ENCODE measurements around the gene HRC. TPM values are rescaled to one million over a fixed set of nuclear protein-coding genes. Genes with fewer than 3 reads are reported as not detected.
A peak's percentile ranks its signal among the peaks of the same experiment; 100 is the strongest.
"Not testable (repeated sequence)": the region's sequence is repeated elsewhere in the genome, so short reads cannot be mapped to it uniquely, and the experiment has no call there.

Gene HRC
- total and polyA plus RNA-seq, 2 donors (not counting 3 experiments of a cell fraction or from before 2014, with no cell fraction given): not detected

DNA sequence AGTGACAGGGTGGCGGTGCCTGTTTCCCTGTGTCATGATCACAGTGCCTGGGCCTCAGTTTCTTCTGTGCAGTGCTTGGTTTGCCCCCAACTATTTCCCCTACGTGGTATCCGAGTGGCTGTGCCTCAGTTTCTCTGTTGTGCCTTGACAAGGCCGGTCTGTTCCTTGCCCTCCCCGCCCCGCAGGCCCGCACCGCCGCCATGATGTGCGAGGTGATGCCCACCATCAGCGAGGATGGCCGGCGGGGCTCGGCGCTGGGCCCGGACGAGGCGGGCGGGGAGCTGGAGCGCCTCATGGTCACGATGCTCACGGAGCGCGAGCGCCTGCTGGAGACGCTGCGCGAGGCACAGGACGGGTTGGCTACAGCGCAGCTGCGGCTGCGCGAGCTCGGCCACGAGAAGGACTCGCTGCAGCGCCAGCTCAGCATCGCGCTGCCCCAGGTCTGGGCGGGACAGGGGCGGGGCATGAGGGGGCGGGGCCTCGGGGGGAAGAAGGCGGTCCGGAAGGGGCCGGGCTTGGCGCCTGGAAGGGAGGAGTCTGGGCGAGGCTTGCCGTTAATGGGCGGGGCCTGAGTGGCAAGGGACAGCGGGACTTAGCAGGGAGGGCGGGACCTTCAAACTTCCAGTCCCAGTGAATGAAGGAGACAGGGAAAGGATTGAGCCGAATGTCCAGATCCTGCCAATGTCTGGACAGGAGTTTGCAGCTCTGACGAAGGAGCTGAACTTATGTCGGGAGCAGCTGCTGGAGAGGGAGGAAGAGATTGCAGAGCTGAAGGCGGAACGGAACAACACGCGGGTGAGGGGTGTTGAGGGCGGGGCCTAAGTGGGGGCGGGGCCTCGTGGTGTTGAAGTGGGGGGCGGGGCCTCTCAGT, 27.3 kb downstream of the HRC start:
- BruUV-seq (replicated peaks): no TSS peak
- Histone ChIP-seq H3K27ac (ENCODE audit: insufficient read depth, low read depth, low read length) (no peak overlapping the region), H3K79me2 (ENCODE audit: control insufficient read depth, insufficient read depth, low read length) (no peaks in the 10 kb centered on the region), H3K36me3 (ENCODE audit: control insufficient read depth in 2 of 2, extremely low read depth in 1 of 2, insufficient read depth in 2 of 2, low read length in 2 of 2) (no peaks in the 10 kb centered on the region), H2AFZ (ENCODE audit: low read depth, low read length) (peak overlapping the region; percentile 86), H3K27me3 (ENCODE audit: control insufficient read depth in 2 of 2, insufficient read depth in 2 of 2, low read length in 2 of 2) (peaks cover 0 to 4% of the 10 kb centered on the region in 2 experiments), H3K4me2 (ENCODE audit: insufficient read depth, low read length) (peak overlapping the region; percentile 49), H4K20me1 (replicated peaks; ENCODE audit: control insufficient read depth, extremely low read depth, insufficient read depth, low read length) (no peaks in the 10 kb centered on the region), H3K4me3 (replicated peaks in 1 of 3; ENCODE audit: insufficient read depth in 1 of 3, low read depth in 1 of 3, low read length in 3 of 3) (no peak overlapping the region), H3K9me3 (replicated peaks; ENCODE audit: control insufficient read depth, insufficient read depth, low read length) (no peaks in the 10 kb centered on the region), H3K9ac (replicated peaks; ENCODE audit: extremely low read depth, insufficient read depth, low read length) (no peak overlapping the region), H3K4me1 (ENCODE audit: control insufficient read depth, extremely low read depth, insufficient read depth, low read length) (no peaks in the 10 kb centered on the region), H3K9me1 (replicated peaks; ENCODE audit: control insufficient read depth, extremely low read depth, insufficient read depth, low read length) (no peaks in the 10 kb centered on the region)
- DNase-seq (ENCODE audit: low read depth, low spot score) (peak; percentile 98), FAIRE-seq (peak; percentile 98)
- dilution Hi-C loops (cut with MboI; ENCODE audit: extremely low pct_ligation_motif_present, low sequenced_read_pairs): no loop called here
- ChIA-PET CTCF (interaction anchor here (0.7 to 2.0 kb wide), 14 partner anchors 8 to 134 kb away, joined by 3 to 15 read pairs (median 6); partner anchors contain the start of genes LIN7B and RUVBL2), POLR2A (interaction anchor here (0.6 to 0.7 kb wide), 4 partner anchors 14 to 326 kb away, joined by 3 to 7 read pairs (median 4); partner anchors contain the start of gene LIN7B)
- TF ChIP-seq FOS (IDR thresholded peaks at IDR 0.05; ENCODE audit: borderline replicate concordance, insufficient read depth, low read length) (no peak), POLR2AphosphoS5 (IDR thresholded peaks at IDR 0.05; ENCODE audit: insufficient read depth, low read depth, low read length) (peak; percentile 48), JUN (IDR thresholded peaks at IDR 0.05; ENCODE audit: borderline replicate concordance, insufficient read depth, insufficient read length, low read depth) (no peak), CTCF (IDR thresholded peaks at IDR 0.05; ENCODE audit: extremely low read depth in 1 of 2, insufficient read depth in 1 of 2, low read depth in 1 of 2, low read length in 2 of 2) (peak in 1 of 2 donors; percentile 38), MYC (IDR thresholded peaks at IDR 0.05; ENCODE audit: low read depth, low read length) (peak; percentile 81)
- TF ChIP-seq, protein P1, sequence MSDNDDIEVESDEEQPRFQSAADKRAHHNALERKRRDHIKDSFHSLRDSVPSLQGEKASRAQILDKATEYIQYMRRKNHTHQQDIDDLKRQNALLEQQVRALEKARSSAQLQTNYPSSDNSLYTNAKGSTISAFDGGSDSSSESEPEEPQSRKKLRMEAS (IDR thresholded peaks at IDR 0.05; ENCODE audit: insufficient read depth, insufficient read length): peak; percentile 98
- intact Hi-C loops (cut with micrococcal nuclease): loop anchor here (2.0 to 5.0 kb wide), 2 partner anchors 15 to 41 kb away; partner anchors contain the start of gene SNRNP70

GRCh38 chr19:49127225-49127624, 28.0 kb downstream of the HRC start:
- BruUV-seq (replicated peaks); H3K4me2 ChIP-seq (ENCODE audit: insufficient read depth, low read length); DNase-seq (ENCODE audit: low read depth, low spot score): not testable (repeated sequence)

More at GRCh38 chr19:49127225-49127624, 28.0 kb downstream of the HRC start:
- H2AFZ ChIP-seq (ENCODE audit: low read depth, low read length); H3K27ac ChIP-seq (ENCODE audit: insufficient read depth, low read depth, low read length); H3K4me3 ChIP-seq (replicated peaks in 1 of 3; ENCODE audit: insufficient read depth in 1 of 3, low read depth in 1 of 3, low read length in 3 of 3); H3K36me3 ChIP-seq (ENCODE audit: control insufficient read depth in 2 of 2, extremely low read depth in 1 of 2, insufficient read depth in 2 of 2, low read length in 2 of 2); dilution Hi-C loops (cut with MboI; ENCODE audit: extremely low pct_ligation_motif_present, low sequenced_read_pairs); H3K79me2 ChIP-seq (ENCODE audit: control insufficient read depth, insufficient read depth, low read length); H3K9ac ChIP-seq (replicated peaks; ENCODE audit: extremely low read depth, insufficient read depth, low read length); H3K27me3 ChIP-seq (ENCODE audit: control insufficient read depth in 2 of 2, insufficient read depth in 2 of 2, low read length in 2 of 2); H3K9me3 ChIP-seq (replicated peaks; ENCODE audit: control insufficient read depth, insufficient read depth, low read length); FAIRE-seq; H3K4me1 ChIP-seq (ENCODE audit: control insufficient read depth, extremely low read depth, insufficient read depth, low read length); H3K9me1 ChIP-seq (replicated peaks; ENCODE audit: control insufficient read depth, extremely low read depth, insufficient read depth, low read length); H4K20me1 ChIP-seq (replicated peaks; ENCODE audit: control insufficient read depth, extremely low read depth, insufficient read depth, low read length): not testable (repeated sequence)
- intact Hi-C loops (cut with micrococcal nuclease): loop anchor here (5.0 kb wide), 1 partner anchor 40 kb away; the partner anchor contains the start of gene SNRNP70
- ChIA-PET POLR2A (interaction anchor here (0.6 to 0.7 kb wide), 4 partner anchors 13 to 326 kb away, joined by 3 to 7 read pairs (median 4); partner anchors contain the start of gene LIN7B), CTCF (interaction anchor here (0.7 to 2.0 kb wide), 14 partner anchors 9 to 134 kb away, joined by 3 to 15 read pairs (median 6); partner anchors contain the start of genes LIN7B and RUVBL2)

All from endothelial cell of umbilical vein (primary cell).